Activated CD8-positive, alpha-beta memory T cell treated with anti-CD3 and anti-CD28 coated beads for 1 hour (primary cell): Measurements from ENCODE around the gene SLC22A5.

Source experiments
- DNase-seq, 2 donors: peaks; one replicate each; pipeline ENCODE4 v3.0.0-alpha.2; 2020; ENCODE audit warnings: low read depth in 1 of 2; ENCODE audit errors: extremely low read depth in 1 of 2

SLC22A5 gene

DNA sequence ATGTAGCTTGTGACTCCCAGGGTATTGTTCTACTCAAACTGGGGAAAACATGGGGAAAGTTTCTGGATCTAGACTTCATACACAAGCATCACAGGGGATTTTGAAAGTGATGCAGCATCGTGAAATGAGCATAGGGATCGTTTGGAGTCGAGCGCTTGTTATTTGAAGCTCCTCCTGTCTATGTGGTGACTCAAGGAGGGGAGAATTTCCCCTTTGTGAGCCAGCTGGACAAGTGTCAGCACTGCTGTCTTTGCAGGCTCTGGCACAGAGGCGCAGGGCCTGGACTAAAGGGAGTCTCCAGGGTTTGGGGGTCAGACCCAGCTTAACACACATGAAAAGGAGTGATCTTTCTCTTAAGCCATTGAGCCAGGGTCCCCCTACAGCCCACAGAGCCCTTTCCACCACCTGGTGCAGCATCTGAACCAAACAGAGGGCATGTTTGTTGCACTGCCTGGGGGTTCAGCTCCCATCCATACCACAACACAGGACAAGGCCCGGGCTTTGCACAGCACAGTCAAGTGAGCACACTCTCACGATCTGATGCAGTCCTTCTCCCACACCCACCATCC lies 70.1 kb downstream of the SLC22A5 start:
- DNase-seq = no peak

DNA sequence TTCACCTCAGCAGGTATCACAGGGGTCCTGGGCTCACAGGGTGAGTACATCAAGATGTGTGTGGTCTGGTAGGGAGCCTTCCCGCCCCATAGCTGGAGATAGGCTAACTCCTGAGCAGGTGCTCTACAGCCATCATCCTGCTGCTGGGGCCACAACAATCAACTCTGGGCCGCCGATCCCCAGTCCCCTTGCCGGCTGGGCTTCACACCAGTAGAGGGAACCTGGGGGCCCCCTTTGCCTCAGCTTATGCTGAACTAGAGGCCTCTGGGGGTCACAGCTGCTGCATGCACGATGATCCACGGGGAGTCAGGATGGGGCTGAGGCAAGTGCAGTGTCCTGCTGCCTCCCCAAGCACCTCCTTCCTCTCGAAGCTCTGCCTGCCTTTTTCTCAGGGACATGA lies 74.6 kb downstream of the SLC22A5 start:
- no peak for DNase-seq
